ENCODE measurements around the gene STARD13.

STARD13 gene

GRCh38 chr13:33290421-33290965, 4.9 kb upstream of the STARD13 start:
- TF ChIP-seq YY1 (IDR thresholded peaks at IDR 0.05; ENCODE audit: low read depth) (no peak), REST (IDR thresholded peaks at IDR 0.05; ENCODE audit: low read depth) (no peak), RAD21 (IDR thresholded peaks at IDR 0.05; ENCODE audit: low read depth) (no peak), CEBPB (IDR thresholded peaks at IDR 0.05) (no peak), TCF12 (IDR thresholded peaks at IDR 0.05; ENCODE audit: low read depth) (no peak), USF1 (IDR thresholded peaks at IDR 0.05) (no peak), TAF1 (IDR thresholded peaks at IDR 0.05; ENCODE audit: low read depth) (no peak), TEAD4 (IDR thresholded peaks at IDR 0.05) (no peak), CREB1 (IDR thresholded peaks at IDR 0.05; ENCODE audit: low read depth) (no peak), EGR1 (IDR thresholded peaks at IDR 0.05) (no peak), MAX (IDR thresholded peaks at IDR 0.05) (no peak), ZBTB7A (IDR thresholded peaks at IDR 0.05; ENCODE audit: low read depth) (no peak), FOXM1 (IDR thresholded peaks at IDR 0.05; ENCODE audit: borderline replicate concordance, low read depth) (no peak), NFIC (IDR thresholded peaks at IDR 0.05) (no peak), EP300 (IDR thresholded peaks at IDR 0.05; ENCODE audit: borderline replicate concordance) (no peak)

- TF ChIP-seq CREB1 (IDR thresholded peaks at IDR 0.05; ENCODE audit: low read depth) (no peak), EGR1 (IDR thresholded peaks at IDR 0.05) (no peak), RAD21 (IDR thresholded peaks at IDR 0.05; ENCODE audit: low read depth) (no peak), REST (IDR thresholded peaks at IDR 0.05; ENCODE audit: low read depth) (no peak), TAF1 (IDR thresholded peaks at IDR 0.05; ENCODE audit: low read depth) (no peak), EP300 (IDR thresholded peaks at IDR 0.05; ENCODE audit: borderline replicate concordance) (no peak)
Observed at GRCh38 chr13:33289966-33290365, 4.4 kb upstream of the STARD13 start.

DNA sequence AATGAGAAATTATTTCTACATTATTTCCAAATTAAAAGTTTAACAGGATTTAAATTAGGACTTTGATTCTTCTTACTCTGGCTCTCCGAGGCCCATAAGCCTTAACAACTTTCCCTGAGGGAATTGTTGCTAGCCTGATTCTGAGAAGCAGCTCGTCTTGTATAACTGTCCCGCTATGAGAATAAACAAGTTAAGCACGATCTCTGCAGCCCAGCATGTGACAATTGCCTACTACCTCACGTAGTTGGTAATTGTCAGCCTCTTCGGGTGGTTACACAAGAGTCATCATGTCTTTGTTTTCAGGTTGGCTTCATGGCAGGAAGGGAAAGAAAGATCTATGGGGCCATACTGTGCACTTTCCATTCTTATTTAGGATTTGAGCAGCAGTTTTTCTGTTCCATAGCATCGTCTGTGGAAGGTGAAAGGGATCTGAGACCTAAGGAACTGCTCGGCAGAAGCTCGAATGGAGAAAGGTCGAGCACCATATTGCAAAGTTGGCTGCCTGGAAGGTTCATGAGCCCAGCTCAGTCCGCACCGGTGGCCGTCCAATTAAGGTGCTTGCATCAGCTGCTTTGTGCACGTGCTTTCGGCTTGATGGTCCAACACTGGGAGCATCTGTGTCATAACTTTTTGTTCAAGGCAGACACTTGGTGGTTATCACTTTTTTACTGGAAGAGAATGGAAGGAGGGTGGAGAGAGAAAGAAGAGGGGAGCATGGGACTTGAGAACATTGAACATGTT, 1.8 kb upstream of the STARD13 start:
- TF ChIP-seq TEAD4 (IDR thresholded peaks at IDR 0.05) (no peak), USF1 (IDR thresholded peaks at IDR 0.05) (no peak), TCF12 (IDR thresholded peaks at IDR 0.05; ENCODE audit: low read depth) (no peak)

- TF ChIP-seq USF1 (IDR thresholded peaks at IDR 0.05) (peak; percentile 50), TCF12 (IDR thresholded peaks at IDR 0.05; ENCODE audit: low read depth) (no peak), FOXM1 (IDR thresholded peaks at IDR 0.05; ENCODE audit: borderline replicate concordance, low read depth) (no peak), REST (IDR thresholded peaks at IDR 0.05; ENCODE audit: low read depth) (no peak)
Observed at GRCh38 chr13:33286128-33286527, 573 bp upstream of the STARD13 start.

- no peak for TF ChIP-seq NFIC (IDR thresholded peaks at IDR 0.05)
- TF ChIP-seq FOXM1 (IDR thresholded peaks at IDR 0.05; ENCODE audit: borderline replicate concordance, low read depth): no peak
- no peak for TF ChIP-seq YY1 (IDR thresholded peaks at IDR 0.05; ENCODE audit: low read depth)
- TF ChIP-seq CREB1 (IDR thresholded peaks at IDR 0.05; ENCODE audit: low read depth): no peak
- no peak for TF ChIP-seq TEAD4 (IDR thresholded peaks at IDR 0.05)
Observed at GRCh38 chr13:33284916-33285315, 639 bp downstream of the STARD13 start.

Measured in Ishikawa (cell line).